GM12878 (cell line): ENCODE data around the gene CFDP1.

Experiments used
- BCL3 ChIP-seq: IDR thresholded peaks from 2 replicates; pipeline ENCODE4 v1.6.1; 2011; ENCODE audit warnings: borderline replicate concordance, low read depth, mild to moderate bottlenecking, moderate library complexity, low read length; ENCODE audit not compliant: insufficient read depth, poor library complexity, severe bottlenecking
- CREM ChIP-seq: IDR thresholded peaks from 2 replicates; pipeline ENCODE4 v1.6.1; 2014; ENCODE audit warnings: antibody characterized with exemption, low read depth
- CTCF ChIP-seq, 3 experiments: IDR thresholded peaks in 2 of 3; conservative IDR thresholded peaks in 1 of 3; 2 replicates each; pipeline ENCODE4 v1.5.1; 2011; ENCODE audit warnings: low read depth in 3 of 3, low read length in 3 of 3, mild to moderate bottlenecking in 3 of 3, control low read depth in 2 of 3, moderate library complexity in 2 of 3, inconsistent platforms in 1 of 3, mixed read lengths in 1 of 3; ENCODE audit not compliant: control insufficient read depth in 2 of 3, insufficient read depth in 1 of 3; ENCODE audit errors: extremely low read depth in 1 of 3
- ESRRA ChIP-seq: IDR thresholded peaks from 2 replicates; pipeline ENCODE4 v1.6.1; 2012; ENCODE audit warnings: mild to moderate bottlenecking, low read length, improper control_type of control experiment
- EZH2 ChIP-seq: IDR thresholded peaks from 2 replicates; pipeline ENCODE4 v1.6.1; 2012; ENCODE audit warnings: low read depth, mild to moderate bottlenecking, control low read depth, inconsistent platforms, low read length, borderline replicate concordance; ENCODE audit not compliant: control insufficient read depth
- JUNB ChIP-seq: IDR thresholded peaks from 2 replicates; pipeline ENCODE4 v1.6.1; 2016; ENCODE audit warnings: antibody characterized with exemption, mild to moderate bottlenecking
- RAD21 ChIP-seq: IDR thresholded peaks from 2 replicates; pipeline ENCODE4 v1.6.1; 2011; ENCODE audit warnings: mild to moderate bottlenecking, low read depth, low read length, moderate library complexity; ENCODE audit not compliant: insufficient read depth
- YY1 ChIP-seq: IDR thresholded peaks from 2 replicates; pipeline ENCODE4 v1.6.1; 2011; ENCODE audit warnings: low read depth, mild to moderate bottlenecking, low read length
- ZNF384 ChIP-seq: IDR thresholded peaks from 2 replicates; pipeline ENCODE4 v1.6.1; 2012; ENCODE audit warnings: low read depth, mild to moderate bottlenecking, low read length, improper control_type of control experiment, borderline replicate concordance

DNA sequence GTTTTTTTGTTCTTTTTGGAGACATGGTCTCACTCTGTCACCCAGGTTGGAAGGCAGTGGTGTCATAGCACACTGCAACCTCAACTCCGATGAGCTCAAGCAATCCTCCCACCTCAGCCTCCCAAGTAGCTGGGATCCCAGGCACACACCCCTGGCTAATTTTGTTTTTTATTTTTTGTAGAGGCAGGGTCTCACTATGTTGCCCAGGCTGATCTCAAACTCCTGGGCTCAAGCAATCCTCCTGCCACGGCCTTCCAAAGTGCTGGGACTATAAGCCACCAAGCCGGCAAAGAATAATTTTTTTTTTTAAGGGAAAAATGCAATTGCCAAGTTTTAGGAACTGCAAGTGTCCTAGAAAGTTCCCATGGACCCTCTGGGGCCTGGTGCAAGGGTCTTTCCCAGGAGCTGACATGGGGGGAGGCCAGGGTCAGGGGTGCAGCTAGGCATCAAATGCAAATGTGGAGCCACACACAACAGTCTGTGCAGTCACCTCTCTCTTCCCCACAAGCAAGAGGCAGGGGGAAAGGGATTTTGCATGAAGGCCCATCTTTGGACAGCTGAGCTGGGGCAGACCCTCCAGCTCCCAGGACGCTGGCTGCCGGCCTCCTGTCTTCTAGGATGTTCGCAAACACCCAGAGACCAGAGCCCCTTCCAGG, 161.7 kb downstream of the CFDP1 start:
- no peak for TF ChIP-seq YY1
- no peak for TF ChIP-seq CTCF (IDR thresholded peaks at IDR 0.05 in 2 of 3, conservative IDR thresholded peaks at IDR 0.05 in 1 of 3; ENCODE audit: control insufficient read depth in 2 of 3, extremely low read depth in 1 of 3, insufficient read depth in 1 of 3, low read depth in 3 of 3, low read length in 3 of 3)
- no peak for TF ChIP-seq ESRRA
- no peak for TF ChIP-seq ZNF384
- TF ChIP-seq EZH2: no peak
- TF ChIP-seq BCL3: no peak
- no peak for TF ChIP-seq RAD21
- TF ChIP-seq JUNB: no peak
- TF ChIP-seq CREM: no peak
